ENCODE measurements around the gene PALM2AKAP2.
"Not testable (repeated sequence)": the region's sequence is repeated elsewhere in the genome, so short reads cannot be mapped to it uniquely, and the experiment has no call there.

The PALM2AKAP2 gene

GRCh38 chr9:109812331-109812730 is 32.3 kb downstream of the PALM2AKAP2 start:
- H3K4me1 ChIP-seq (ENCODE audit: control insufficient read depth, insufficient read depth, low read length), result no peaks in the 10 kb centered on the region
- H3K4me3 ChIP-seq (ENCODE audit: low read depth, low read length), result no peak overlapping the region
- H3K9ac ChIP-seq (ENCODE audit: low read depth, low read length), result no peak overlapping the region
- no peaks in the 10 kb centered on the region for H3K36me3 ChIP-seq (ENCODE audit: control insufficient read depth, insufficient read depth, low read length)
- no peaks in the 10 kb centered on the region for H3K27me3 ChIP-seq (ENCODE audit: control insufficient read depth, insufficient read depth, low read length)
- no peaks in the 10 kb centered on the region for H3K9me3 ChIP-seq (ENCODE audit: control insufficient read depth, insufficient read depth, low read length)

GRCh38 chr9:109812818-109813281 is 32.9 kb downstream of the PALM2AKAP2 start:
- Histone ChIP-seq H3K27me3 (ENCODE audit: control insufficient read depth, insufficient read depth, low read length) (no peaks in the 10 kb centered on the region), H3K36me3 (ENCODE audit: control insufficient read depth, insufficient read depth, low read length) (no peaks in the 10 kb centered on the region), H3K4me1 (ENCODE audit: control insufficient read depth, insufficient read depth, low read length) (peaks cover 4% of the 10 kb centered on the region), H3K9me3 (ENCODE audit: control insufficient read depth, insufficient read depth, low read length) (no peaks in the 10 kb centered on the region), H3K4me3 (ENCODE audit: low read depth, low read length) (no peak overlapping the region), H3K9ac (ENCODE audit: low read depth, low read length) (no peak overlapping the region)

GRCh38 chr9:109813303-109813702 is 33.3 kb downstream of the PALM2AKAP2 start:
- Histone ChIP-seq H3K4me3 (ENCODE audit: low read depth, low read length) (no peak overlapping the region), H3K36me3 (ENCODE audit: control insufficient read depth, insufficient read depth, low read length) (no peaks in the 10 kb centered on the region), H3K9ac (ENCODE audit: low read depth, low read length) (no peak overlapping the region), H3K27me3 (ENCODE audit: control insufficient read depth, insufficient read depth, low read length) (no peaks in the 10 kb centered on the region), H3K4me1 (ENCODE audit: control insufficient read depth, insufficient read depth, low read length) (peaks cover 4% of the 10 kb centered on the region), H3K9me3 (ENCODE audit: control insufficient read depth, insufficient read depth, low read length) (no peaks in the 10 kb centered on the region)

DNA sequence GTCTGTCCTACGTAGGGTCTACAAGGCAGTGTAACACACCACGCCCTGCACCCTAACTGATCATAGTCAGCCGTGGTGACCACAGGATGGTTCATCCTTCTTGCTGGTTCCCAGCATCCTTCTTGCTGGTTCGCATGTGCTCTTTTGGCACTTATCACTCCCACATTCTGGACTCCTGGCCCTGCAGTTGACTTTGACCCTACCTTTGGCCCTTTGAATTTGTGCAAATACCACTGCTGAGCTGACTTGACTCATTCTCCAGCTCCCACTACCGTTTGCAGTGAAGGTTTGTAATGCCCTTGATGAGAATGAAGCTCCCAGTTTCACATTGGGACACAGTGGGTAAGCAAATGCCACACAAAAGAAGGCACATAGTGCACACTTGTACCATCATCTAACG is 33.8 kb downstream of the PALM2AKAP2 start:
- Histone ChIP-seq H3K4me3 (ENCODE audit: low read depth, low read length) (no peak overlapping the region), H3K27me3 (ENCODE audit: control insufficient read depth, insufficient read depth, low read length) (no peaks in the 10 kb centered on the region), H3K9me3 (ENCODE audit: control insufficient read depth, insufficient read depth, low read length) (no peaks in the 10 kb centered on the region), H3K9ac (ENCODE audit: low read depth, low read length) (no peak overlapping the region), H3K36me3 (ENCODE audit: control insufficient read depth, insufficient read depth, low read length) (no peaks in the 10 kb centered on the region), H3K4me1 (ENCODE audit: control insufficient read depth, insufficient read depth, low read length) (peaks cover 4% of the 10 kb centered on the region)

DNA sequence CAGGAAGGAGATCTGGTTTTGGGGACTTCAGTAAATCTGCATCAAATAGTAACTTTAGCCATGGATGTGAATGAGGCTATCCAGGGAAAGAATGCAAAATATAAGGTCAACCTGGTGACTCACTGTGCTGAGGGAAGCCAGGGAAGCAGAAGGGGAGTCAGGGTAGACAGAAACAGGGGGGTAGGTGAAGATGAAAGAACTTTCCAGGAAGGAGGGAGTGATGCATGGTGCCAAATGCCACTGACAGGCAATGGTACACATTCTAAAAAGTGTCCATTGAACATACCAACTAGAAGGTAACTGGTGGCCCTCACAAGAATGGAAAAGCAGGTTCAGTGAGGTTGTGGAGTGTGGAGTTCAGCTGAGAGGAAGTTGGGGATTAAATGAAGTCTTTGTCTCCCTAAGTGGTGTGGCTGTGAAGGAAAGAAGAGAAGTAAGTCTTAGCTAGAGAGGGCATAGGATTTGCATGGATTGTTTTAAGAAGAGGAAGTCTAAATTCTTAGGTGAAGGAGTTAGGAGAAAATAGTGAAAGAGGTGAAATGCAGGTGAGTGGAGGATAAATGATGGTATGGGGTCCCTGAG is 35.5 kb downstream of the PALM2AKAP2 start:
- H3K9me3 ChIP-seq (ENCODE audit: control insufficient read depth, insufficient read depth, low read length), result no peaks in the 10 kb centered on the region
- no peaks in the 10 kb centered on the region for H3K36me3 ChIP-seq (ENCODE audit: control insufficient read depth, insufficient read depth, low read length)
- no peaks in the 10 kb centered on the region for H3K27me3 ChIP-seq (ENCODE audit: control insufficient read depth, insufficient read depth, low read length)
- no peak overlapping the region for H3K9ac ChIP-seq (ENCODE audit: low read depth, low read length)
- H3K4me1 ChIP-seq (ENCODE audit: control insufficient read depth, insufficient read depth, low read length), result peaks cover 4% of the 10 kb centered on the region
- H3K4me3 ChIP-seq (ENCODE audit: low read depth, low read length), result no peak overlapping the region

DNA sequence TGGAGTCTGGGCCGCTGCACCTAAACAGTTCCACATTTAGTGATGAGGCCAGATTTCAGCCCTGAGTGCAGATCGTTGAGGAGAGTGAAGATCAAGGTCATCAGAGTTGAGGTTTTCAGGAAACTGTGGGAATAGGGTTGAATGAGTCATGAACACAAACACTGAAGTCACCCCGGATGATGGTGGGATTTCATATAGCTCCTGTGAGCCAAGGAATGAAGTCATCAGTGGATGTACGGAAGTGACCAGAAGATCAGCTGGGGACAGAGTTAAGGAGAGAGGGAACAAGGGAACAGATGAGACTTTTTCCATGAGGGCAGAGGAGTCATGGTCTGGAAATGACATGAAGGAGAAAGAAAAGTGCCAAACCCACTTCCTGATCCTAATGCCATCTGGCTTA is 36.5 kb downstream of the PALM2AKAP2 start:
- H3K9me3 ChIP-seq (ENCODE audit: control insufficient read depth, insufficient read depth, low read length), result no peaks in the 10 kb centered on the region

GRCh38 chr9:109817146-109817845 is 37.3 kb downstream of the PALM2AKAP2 start:
- Histone ChIP-seq H3K4me3 (ENCODE audit: low read depth, low read length) (no peak overlapping the region), H3K36me3 (ENCODE audit: control insufficient read depth, insufficient read depth, low read length) (no peaks in the 10 kb centered on the region), H3K4me1 (ENCODE audit: control insufficient read depth, insufficient read depth, low read length) (peaks cover 4% of the 10 kb centered on the region), H3K9ac (ENCODE audit: low read depth, low read length) (no peak overlapping the region), H3K27me3 (ENCODE audit: control insufficient read depth, insufficient read depth, low read length) (no peaks in the 10 kb centered on the region), H3K9me3 (ENCODE audit: control insufficient read depth, insufficient read depth, low read length) (no peaks in the 10 kb centered on the region)

More for the DNA sequence above, 36.5 kb downstream of the PALM2AKAP2 start:
- Histone ChIP-seq H3K4me3 (ENCODE audit: low read depth, low read length) (no peak overlapping the region), H3K36me3 (ENCODE audit: control insufficient read depth, insufficient read depth, low read length) (no peaks in the 10 kb centered on the region), H3K9ac (ENCODE audit: low read depth, low read length) (no peak overlapping the region), H3K4me1 (ENCODE audit: control insufficient read depth, insufficient read depth, low read length) (peaks cover 4% of the 10 kb centered on the region), H3K27me3 (ENCODE audit: control insufficient read depth, insufficient read depth, low read length) (no peaks in the 10 kb centered on the region)

GRCh38 chr9:109817846-109818472 is 38.0 kb downstream of the PALM2AKAP2 start:
- H3K9ac ChIP-seq (ENCODE audit: low read depth, low read length), result no peak overlapping the region
- no peaks in the 10 kb centered on the region for H3K36me3 ChIP-seq (ENCODE audit: control insufficient read depth, insufficient read depth, low read length)
- no peak overlapping the region for H3K4me3 ChIP-seq (ENCODE audit: low read depth, low read length)
- H3K4me1 ChIP-seq (ENCODE audit: control insufficient read depth, insufficient read depth, low read length), result peaks cover 4% of the 10 kb centered on the region
- H3K27me3 ChIP-seq (ENCODE audit: control insufficient read depth, insufficient read depth, low read length), result no peaks in the 10 kb centered on the region
- no peaks in the 10 kb centered on the region for H3K9me3 ChIP-seq (ENCODE audit: control insufficient read depth, insufficient read depth, low read length)

DNA sequence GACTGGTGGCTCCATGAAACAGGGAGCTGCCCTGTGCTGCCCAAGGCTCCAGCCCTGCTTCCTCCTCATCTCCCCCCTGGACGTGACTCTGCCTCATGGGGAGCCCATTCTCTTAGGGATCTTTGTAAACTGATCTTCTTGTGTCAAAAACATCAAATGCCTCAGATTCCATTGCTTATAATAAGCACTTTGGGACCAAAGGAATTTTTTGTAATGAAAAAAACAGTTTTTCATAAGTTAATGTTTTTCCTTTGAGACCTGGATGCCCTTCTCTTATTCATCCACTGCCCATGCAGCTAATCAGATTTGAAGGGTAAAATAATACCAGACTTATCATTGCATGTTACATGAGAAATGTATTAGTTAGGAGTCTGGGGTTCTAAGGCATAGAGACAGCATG is 41.7 kb downstream of the PALM2AKAP2 start:
- no peak overlapping the region for H3K9ac ChIP-seq (ENCODE audit: low read depth, low read length)
- no peaks in the 10 kb centered on the region for H3K9me3 ChIP-seq (ENCODE audit: control insufficient read depth, insufficient read depth, low read length)
- H3K4me3 ChIP-seq (ENCODE audit: low read depth, low read length), result no peak overlapping the region

GRCh38 chr9:109825383-109825782 is 45.4 kb downstream of the PALM2AKAP2 start:
- not testable (repeated sequence) for H3K4me3 ChIP-seq (ENCODE audit: low read depth, low read length); H3K9ac ChIP-seq (ENCODE audit: low read depth, low read length); H3K9me3 ChIP-seq (ENCODE audit: control insufficient read depth, insufficient read depth, low read length); H3K27me3 ChIP-seq (ENCODE audit: control insufficient read depth, insufficient read depth, low read length); H3K4me1 ChIP-seq (ENCODE audit: control insufficient read depth, insufficient read depth, low read length); H3K36me3 ChIP-seq (ENCODE audit: control insufficient read depth, insufficient read depth, low read length)

More for the DNA sequence above, 41.7 kb downstream of the PALM2AKAP2 start:
- H3K4me1 ChIP-seq (ENCODE audit: control insufficient read depth, insufficient read depth, low read length), result peaks cover 4% of the 10 kb centered on the region
- no peaks in the 10 kb centered on the region for H3K27me3 ChIP-seq (ENCODE audit: control insufficient read depth, insufficient read depth, low read length)
- no peaks in the 10 kb centered on the region for H3K36me3 ChIP-seq (ENCODE audit: control insufficient read depth, insufficient read depth, low read length)

DNA sequence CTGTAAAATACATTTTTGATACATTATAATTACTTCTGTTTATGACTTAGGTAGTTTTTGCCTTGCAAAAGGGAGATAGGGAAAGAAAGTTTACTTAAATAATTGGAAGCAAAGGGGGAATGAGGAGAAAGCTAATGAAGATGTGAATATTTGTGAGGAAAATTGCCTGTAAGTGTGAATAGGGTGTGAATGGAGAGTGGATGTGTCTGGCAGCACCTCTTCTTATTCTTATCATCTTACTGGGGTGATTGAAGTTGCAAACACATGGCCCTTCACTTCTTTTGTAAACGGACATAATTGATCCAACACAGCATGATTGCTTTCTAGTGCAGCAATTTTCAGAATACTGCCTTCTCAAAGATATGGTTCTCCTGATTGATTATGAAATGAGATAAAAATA is 46.6 kb downstream of the PALM2AKAP2 start:
- no peaks in the 10 kb centered on the region for H3K4me1 ChIP-seq (ENCODE audit: control insufficient read depth, insufficient read depth, low read length)
- H3K4me3 ChIP-seq (ENCODE audit: low read depth, low read length), result no peak overlapping the region
- no peak overlapping the region for H3K9ac ChIP-seq (ENCODE audit: low read depth, low read length)
- H3K36me3 ChIP-seq (ENCODE audit: control insufficient read depth, insufficient read depth, low read length), result no peaks in the 10 kb centered on the region
- H3K9me3 ChIP-seq (ENCODE audit: control insufficient read depth, insufficient read depth, low read length), result no peaks in the 10 kb centered on the region
- no peaks in the 10 kb centered on the region for H3K27me3 ChIP-seq (ENCODE audit: control insufficient read depth, insufficient read depth, low read length)

DNA sequence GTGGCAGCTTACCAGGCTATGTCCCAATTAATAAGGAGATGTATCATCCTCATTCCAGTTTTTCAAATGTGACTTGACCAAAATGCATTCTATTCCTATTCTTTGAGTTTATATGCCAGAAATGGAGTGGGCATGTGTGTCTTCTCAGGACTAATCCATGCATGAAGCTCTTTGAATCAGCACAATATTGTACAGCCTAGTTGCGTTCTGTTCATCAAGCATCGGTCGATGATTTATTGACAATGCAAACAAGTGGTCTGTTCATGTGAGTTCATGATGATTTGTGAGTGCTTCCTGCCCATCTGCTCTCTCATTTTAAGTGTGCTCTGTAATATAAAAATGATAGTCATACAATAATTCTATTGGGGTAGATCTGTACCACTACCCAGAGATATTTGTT is 48.3 kb downstream of the PALM2AKAP2 start:
- H3K9ac ChIP-seq (ENCODE audit: low read depth, low read length), result no peak overlapping the region
- no peaks in the 10 kb centered on the region for H3K36me3 ChIP-seq (ENCODE audit: control insufficient read depth, insufficient read depth, low read length)
- no peak overlapping the region for H3K4me3 ChIP-seq (ENCODE audit: low read depth, low read length)
- H3K4me1 ChIP-seq (ENCODE audit: control insufficient read depth, insufficient read depth, low read length), result no peaks in the 10 kb centered on the region
- H3K9me3 ChIP-seq (ENCODE audit: control insufficient read depth, insufficient read depth, low read length), result no peaks in the 10 kb centered on the region
- no peaks in the 10 kb centered on the region for H3K27me3 ChIP-seq (ENCODE audit: control insufficient read depth, insufficient read depth, low read length)
